ENCODE data around the gene KPNA1.
"Not testable (repeated sequence)": the region's sequence is repeated elsewhere in the genome, so short reads cannot be mapped to it uniquely, and the experiment has no call there.

The KPNA1 gene

GRCh38 chr3:122468896-122469533 lies 45.7 kb downstream of the KPNA1 start:
- no peak for DNase-seq

GRCh38 chr3:122466701-122467240 lies 48.0 kb downstream of the KPNA1 start:
- DNase-seq = no peak

- no peak for DNase-seq
Observed at GRCh38 chr3:122464659-122465058, 50.1 kb downstream of the KPNA1 start.

GRCh38 chr3:122462406-122462805 lies 52.3 kb downstream of the KPNA1 start:
- DNase-seq = no peak

- no peak for DNase-seq
Observed at GRCh38 chr3:122461806-122462205, 52.9 kb downstream of the KPNA1 start.

GRCh38 chr3:122458992-122459391 lies 55.7 kb downstream of the KPNA1 start:
- DNase-seq = no peak

GRCh38 chr3:122457706-122458105 lies 57.0 kb downstream of the KPNA1 start:
- no peak for DNase-seq

- DNase-seq = no peak
Observed at GRCh38 chr3:122456074-122456473, 58.7 kb downstream of the KPNA1 start.

GRCh38 chr3:122451371-122451770 lies 63.4 kb downstream of the KPNA1 start:
- DNase-seq = no peak

- DNase-seq = not testable (repeated sequence)
Observed at GRCh38 chr3:122448218-122448617, 66.5 kb downstream of the KPNA1 start.

GRCh38 chr3:122444491-122444887 lies 70.2 kb downstream of the KPNA1 start:
- not testable (repeated sequence) for DNase-seq

- DNase-seq = not testable (repeated sequence)
Observed at GRCh38 chr3:122443762-122444490, 70.8 kb downstream of the KPNA1 start.

GRCh38 chr3:122443090-122443489 lies 71.6 kb downstream of the KPNA1 start:
- no peak for DNase-seq

- no peak for DNase-seq
Observed at GRCh38 chr3:122435950-122436349, 78.8 kb downstream of the KPNA1 start.

- no peak for DNase-seq
Observed at GRCh38 chr3:122430371-122430770, 84.4 kb downstream of the KPNA1 start.

- DNase-seq = no peak
Observed at GRCh38 chr3:122427857-122428471, 86.8 kb downstream of the KPNA1 start.

GRCh38 chr3:122421836-122422235 lies 92.9 kb downstream of the KPNA1 start:
- no peak for DNase-seq

GRCh38 chr3:122421101-122421500 lies 93.6 kb downstream of the KPNA1 start:
- DNase-seq = no peak

- no peak for DNase-seq
Observed at GRCh38 chr3:122416966-122417365, 97.8 kb downstream of the KPNA1 start.

- DNase-seq = no peak
Observed at GRCh38 chr3:122415762-122416654, 98.7 kb downstream of the KPNA1 start, which contains the start of gene WDR5B. Gene WDR5B (minus strand): TSS chr3:122416062. CDS start chr3:122415528, 534 bp downstream.

GRCh38 chr3:122415104-122415744 lies 99.5 kb downstream of the KPNA1 start:
- no peak for DNase-seq

- no peak for DNase-seq
Observed at GRCh38 chr3:122414391-122414790, 100.3 kb downstream of the KPNA1 start.

All from NCI-H2029 treated with DMSO at 0.1 percent for 48 hours (cell line).